K562 (cell line): ENCODE measurements around the gene SLC2A4. TPM values are rescaled to one million over a fixed set of nuclear protein-coding genes. Genes with fewer than 3 reads are reported as not detected.

Experiments
- CREB1 ChIP-seq, 2 experiments: sonication (generic) in 1 of 2; formaldehyde crosslinking in 1 of 2; IDR thresholded peaks; 2 replicates each; pipeline versions ENCODE4 v1.6.1 to v1.8.0; 2012 to 2022; ENCODE audit warnings: inconsistent platforms in 1 of 2, mild to moderate bottlenecking in 1 of 2, missing genetic modification reagents in 1 of 2, moderate library complexity in 1 of 2
- DACH1 ChIP-seq: fragments of 450-650 bp; IDR thresholded peaks from 2 replicates; pipeline ENCODE4 v1.6.1; 2018; ENCODE audit not compliant: partially characterized antibody
- HNRNPUL1 ChIP-seq: fragments of 200-400 bp; formaldehyde crosslinking; IDR thresholded peaks from 2 replicates; pipeline ENCODE4 v1.6.1; 2017; ENCODE audit warnings: low read length
- MIER1 ChIP-seq: fragments of 450-650 bp; IDR thresholded peaks from 2 replicates; pipeline ENCODE4 v1.6.1; 2016; ENCODE audit warnings: antibody characterized with exemption, mild to moderate bottlenecking, low read depth
- MYC ChIP-seq, 2 experiments: fragments of 250-450 bp in 1 of 2; sonication (Bioruptor Pico) in 1 of 2; IDR thresholded peaks; 2 replicates each; pipeline versions ENCODE4 v1.5.1 to v1.6.1; 2012 to 2021; ENCODE audit warnings: low read depth in 2 of 2, borderline replicate concordance in 1 of 2, improper control_type of control experiment in 1 of 2, low read length in 1 of 2, mild to moderate bottlenecking in 1 of 2, moderate library complexity in 1 of 2
- NFE2 ChIP-seq: IDR thresholded peaks from 2 replicates; pipeline ENCODE4 v1.6.1; 2014; ENCODE audit warnings: antibody characterized with exemption, low read depth
- NUFIP1 ChIP-seq: fragments of 450-650 bp; IDR thresholded peaks from 2 replicates; pipeline ENCODE4 v1.6.1; 2018; ENCODE audit not compliant: partially characterized antibody
- PATZ1 ChIP-seq: fragments of 250-450 bp; sonication (Bioruptor Pico); IDR thresholded peaks from 2 replicates; pipeline ENCODE4 v1.5.0; 2020; ENCODE audit warnings: mild to moderate bottlenecking, borderline replicate concordance
- POLR2AphosphoS5 ChIP-seq: IDR thresholded peaks from 2 replicates; pipeline ENCODE4 v1.6.1; 2011; ENCODE audit warnings: mild to moderate bottlenecking, low read depth, low read length, moderate library complexity; ENCODE audit not compliant: control insufficient read depth, insufficient read depth
- SMARCE1 ChIP-seq: fragments of 450-650 bp; IDR thresholded peaks from 2 replicates; pipeline ENCODE4 v1.7.1; 2016; ENCODE audit warnings: mild to moderate bottlenecking
- XRCC4 ChIP-seq: IDR thresholded peaks from one replicate; pipeline ENCODE4 v1.6.1; 2011; ENCODE audit not compliant: insufficient read depth, insufficient read length; ENCODE audit errors: extremely low read depth
- ZBTB17 ChIP-seq: fragments of 450-650 bp; formaldehyde crosslinking; IDR thresholded peaks from 2 replicates; pipeline ENCODE4 v1.4.0; 2020; ENCODE audit warnings: mild to moderate bottlenecking
- ZNF121 ChIP-seq: sonication (generic); formaldehyde crosslinking; conservative IDR thresholded peaks from 2 replicates; pipeline ENCODE4 v1.8.0; 2022; ENCODE audit warnings: missing genetic modification reagents
- ZNF134 ChIP-seq: fragments of 250-450 bp; sonication (Bioruptor Pico); conservative IDR thresholded peaks from 2 replicates; pipeline ENCODE4 v1.4.0; 2020
- ZNF24 ChIP-seq: fragments of 450-650 bp; IDR thresholded peaks from 2 replicates; pipeline ENCODE4 v1.6.1; 2016
- ZNF311 ChIP-seq: fragments of 250-450 bp; sonication (Bioruptor Pico); IDR thresholded peaks from 2 replicates; pipeline ENCODE4 v1.4.0; 2020; ENCODE audit warnings: mild to moderate bottlenecking, moderate library complexity
- ZNF445 ChIP-seq: fragments of 250-450 bp; sonication (Bioruptor Pico); IDR thresholded peaks from 2 replicates; pipeline ENCODE4 v1.4.0; 2020; ENCODE audit warnings: low read depth, mild to moderate bottlenecking, moderate library complexity
- polyA plus RNA-seq, 8 experiments: library from polyadenylated mRNA; depleted of rRNA in 4 of 8; stranded (reverse) in 5 of 8; unstranded in 3 of 8; fragments of >200 nt; fragmentation: Nextera tagmentation in 2 of 8; fragmentation: Illumina TruSeq in 1 of 8; extraction: Ambion mirVana in 2 of 8; extraction: Trizol in 1 of 8; gene quantifications; 2 replicates each; pipeline versions ENCODE4 v1.2.1 to v1.2.3, GENCODE V29; 2011 to 2014; ENCODE audit warnings: inconsistent platforms in 1 of 8, missing spikeins in 1 of 8
- total RNA-seq, 7 experiments: library from RNA; depleted of rRNA in 6 of 7; stranded (reverse); fragments of >200 nt in 6 of 7; fragmentation: Illumina TruSeq in 2 of 7; extraction: Trizol in 2 of 7; gene quantifications; 2 replicates each; pipeline versions ENCODE4 v1.2.1 to v1.2.3, GENCODE V29; 2011 to 2021; ENCODE audit warnings: low replicate concordance in 1 of 7

SLC2A4 gene
- total and polyA plus RNA-seq, 9 of the 15 experiments (the other 6 are each of a cell fraction or from before 2014, with no cell fraction given): 0.74 to 3.5 (median 1.6) TPM

GRCh38 chr17:7241783-7242716 lies 39.5 kb upstream of the SLC2A4 start, which contains the start of gene GABARAP (continued):
- TF ChIP-seq MIER1 (no peak), ZNF445 (CRISPR knock-in tag) (no peak), ZNF134 (CRISPR knock-in tag) (no peak), ZNF121 (no peak), ZNF24 (peak; percentile 99), NUFIP1 (no peak), HNRNPUL1 (no peak), XRCC4 (no peak), NFE2 (no peak), POLR2AphosphoS5 (no peak), PATZ1 (CRISPR knock-in tag) (no peak), MYC (IDR thresholded peaks at IDR 0.05; ENCODE audit: low read depth, low read length) (peak; percentile 11; the same call in 1 of the 2 replicates), MYC (CRISPR knock-in tag; IDR thresholded peaks at IDR 0.05; ENCODE audit: borderline replicate concordance, low read depth) (no peak), ZBTB17 (CRISPR knock-in tag) (no peak), CREB1 (IDR thresholded peaks at IDR 0.05) (0 out of 2 replicates have a peak, but pooled peaks have one; percentile 31), CREB1 (CRISPR knock-in tag; IDR thresholded peaks at IDR 0.05) (peak; percentile 47; the same call in 1 of the 2 replicates), ZNF311 (CRISPR knock-in tag) (no peak), SMARCE1 (no peak; the same call in 1 of the 2 replicates), DACH1 (no peak)
